Thymus (tissue), 11 donors: Measurements from ENCODE around the gene CXXC5. TPM values are rescaled to one million over a fixed set of nuclear protein-coding genes. Genes with fewer than 3 reads are reported as not detected.

ENCODE experiments used
- DNase-seq, 9 donors: peaks; one replicate each; pipeline ENCODE4 v3.0.0-alpha.2; 2013; ENCODE audit warnings: low spot score in 9 of 9, low read depth in 6 of 9, missing footprints in 1 of 9
- H3K27ac ChIP-seq, 2 donors: one replicate each; pipeline ENCODE4 v1.5.1; 2013; ENCODE audit warnings: control low read depth in 1 of 2, low read depth in 1 of 2, low read length in 1 of 2, mild to moderate bottlenecking in 1 of 2, moderate library complexity in 1 of 2
- H3K27me3 ChIP-seq, 2 donors: one replicate each; pipeline ENCODE4 v1.5.1; 2013; ENCODE audit warnings: low read length in 1 of 2; ENCODE audit not compliant: control insufficient read depth in 2 of 2, insufficient read depth in 1 of 2
- H3K36me3 ChIP-seq, 2 donors: one replicate each; pipeline ENCODE4 v1.5.1; 2013; ENCODE audit warnings: low read length in 1 of 2, mild to moderate bottlenecking in 1 of 2, moderate library complexity in 1 of 2; ENCODE audit not compliant: control insufficient read depth in 2 of 2, insufficient read depth in 2 of 2
- H3K4me1 ChIP-seq, 2 donors: one replicate each; pipeline ENCODE4 v1.5.1; 2013; ENCODE audit warnings: low read length in 2 of 2; ENCODE audit not compliant: control insufficient read depth in 2 of 2, insufficient read depth in 2 of 2
- H3K4me3 ChIP-seq, 2 donors: one replicate each; pipeline ENCODE4 v1.5.1; 2013; ENCODE audit warnings: low read length in 2 of 2, control low read depth in 1 of 2, mild to moderate bottlenecking in 1 of 2
- H3K9me3 ChIP-seq, 2 donors: one replicate each; pipeline ENCODE4 v1.5.1; 2013; ENCODE audit warnings: low read length in 1 of 2, mild to moderate bottlenecking in 1 of 2; ENCODE audit not compliant: control insufficient read depth in 2 of 2, insufficient read depth in 1 of 2
- WGBS: extraction: QIAGEN DNeasy Blood & Tissue Kit; methylation state at CpG from one replicate; pipeline ENCODE4 v1.1.7; 2013; 5-methylcytosine and 5-hydroxymethylcytosine counted together
- polyA plus RNA-seq: library from polyadenylated mRNA; stranded (reverse); fragments of 200-250 nt; gene quantifications from one replicate; pipeline ENCODE4 v1.2.3, GENCODE V29; 2013
- total RNA-seq: library from RNA; stranded (reverse); fragments of 120-200 nt; gene quantifications from one replicate; pipeline ENCODE4 v1.2.4, GENCODE V29; 2013
- donor health status: healthy.

The CXXC5 gene
- total and polyA plus RNA-seq, 2 donors: 47.9 to 73.2 TPM

DNA sequence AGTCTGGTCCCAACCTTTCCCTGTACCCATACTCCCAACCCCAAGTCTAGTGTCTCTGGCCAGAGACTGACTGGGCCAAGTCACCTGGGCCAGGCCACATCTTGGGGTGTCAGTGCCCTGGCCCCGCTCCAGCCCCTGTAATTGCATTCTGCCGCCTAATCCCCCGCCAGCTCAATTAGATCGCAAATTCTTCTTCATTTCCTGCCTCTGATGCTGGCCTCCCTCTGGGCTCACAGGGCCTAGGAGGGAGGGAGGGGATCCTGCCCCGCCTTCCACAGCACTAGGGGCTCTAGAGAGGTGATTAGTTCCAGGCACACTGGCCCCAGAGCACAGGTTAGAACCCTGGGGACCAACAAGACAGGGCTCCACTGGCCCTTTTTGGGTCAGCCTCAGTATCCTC is 5.5 kb downstream of the CXXC5 start:
- peaks cover 0 to 10% of the 10 kb centered on the region in 2 donors for H3K27me3 ChIP-seq
- H3K36me3 ChIP-seq: peaks cover 0 to 13% of the 10 kb centered on the region in 2 donors
- WGBS: 18% methylated on average over 5 of the region's 5 CpGs
- peaks cover 0 to 4% of the 10 kb centered on the region in 2 donors for H3K9me3 ChIP-seq
- DNase-seq: peak in 1 of 9 donors; percentile 69
- H3K4me1 ChIP-seq: peaks cover 54 to 82% of the 10 kb centered on the region in 2 donors
- peak overlapping the region; percentile 18 to 32 for H3K27ac ChIP-seq
- H3K4me3 ChIP-seq: no peak overlapping the region

DNA sequence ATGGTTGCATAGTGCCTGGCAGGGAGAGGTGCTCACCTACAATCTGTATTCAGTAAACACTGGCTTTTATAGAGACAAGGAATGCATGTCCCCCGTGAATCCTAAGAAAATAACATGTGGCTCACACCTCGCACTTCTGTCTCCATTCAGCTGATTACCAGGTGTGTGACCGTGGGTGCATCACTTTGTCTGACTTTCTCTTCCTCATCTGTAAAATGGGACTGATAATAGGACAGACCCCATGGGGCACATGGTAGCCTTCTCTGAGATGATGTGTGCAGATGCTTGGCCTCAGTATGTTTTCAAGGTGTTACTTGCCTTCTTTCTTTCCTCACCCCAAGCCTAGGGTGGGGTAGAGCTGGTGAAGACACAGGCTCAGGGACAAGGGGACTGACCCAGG is 6.3 kb downstream of the CXXC5 start:
- no peak for DNase-seq
- Histone ChIP-seq H3K9me3 (peaks cover 0 to 4% of the 10 kb centered on the region in 2 donors), H3K4me1 (peaks cover 62 to 90% of the 10 kb centered on the region in 2 donors), H3K4me3 (no peak overlapping the region), H3K27ac (peak overlapping the region; percentile 32 to 71), H3K36me3 (peaks cover 0 to 17% of the 10 kb centered on the region in 2 donors), H3K27me3 (peaks cover 0 to 7% of the 10 kb centered on the region in 2 donors)
- 82% methylated on average over 3 of the region's 3 CpGs for whole genome bisulfite sequencing

DNA sequence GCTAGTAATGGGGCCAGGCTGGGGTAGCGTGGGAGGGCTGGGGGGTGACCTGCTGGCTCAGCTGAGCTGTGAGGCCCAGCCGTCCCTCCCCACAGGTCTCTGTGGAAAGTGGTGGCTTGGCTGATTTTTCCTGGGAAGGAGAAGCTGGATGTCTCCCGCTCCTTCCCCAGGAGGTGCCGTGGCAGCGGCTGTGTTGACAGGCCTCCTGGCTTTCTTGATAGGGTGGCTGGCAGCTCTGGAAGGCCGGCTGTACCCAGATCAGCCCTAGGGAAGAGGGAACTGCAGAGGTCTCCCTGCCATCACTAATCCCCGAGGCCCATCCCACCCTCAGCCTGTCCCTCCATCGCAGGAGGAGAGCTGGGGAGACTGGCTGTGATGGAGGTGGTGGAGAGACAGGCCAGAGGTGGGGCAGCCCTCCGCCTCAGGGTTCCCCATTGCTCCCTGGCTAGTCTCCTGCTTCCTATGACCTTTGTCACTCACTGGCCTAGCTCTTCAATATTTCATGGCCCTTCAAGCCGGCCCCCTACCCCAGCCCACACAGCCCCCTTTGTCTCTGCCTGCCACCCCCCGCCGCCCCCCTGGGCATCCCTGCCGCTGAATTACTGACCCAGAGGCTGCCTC is 6.8 kb downstream of the CXXC5 start:
- H3K4me1 ChIP-seq: peaks cover 67 to 96% of the 10 kb centered on the region in 2 donors
- H3K4me3 ChIP-seq: no peak overlapping the region
- DNase-seq: no peak

DNA sequence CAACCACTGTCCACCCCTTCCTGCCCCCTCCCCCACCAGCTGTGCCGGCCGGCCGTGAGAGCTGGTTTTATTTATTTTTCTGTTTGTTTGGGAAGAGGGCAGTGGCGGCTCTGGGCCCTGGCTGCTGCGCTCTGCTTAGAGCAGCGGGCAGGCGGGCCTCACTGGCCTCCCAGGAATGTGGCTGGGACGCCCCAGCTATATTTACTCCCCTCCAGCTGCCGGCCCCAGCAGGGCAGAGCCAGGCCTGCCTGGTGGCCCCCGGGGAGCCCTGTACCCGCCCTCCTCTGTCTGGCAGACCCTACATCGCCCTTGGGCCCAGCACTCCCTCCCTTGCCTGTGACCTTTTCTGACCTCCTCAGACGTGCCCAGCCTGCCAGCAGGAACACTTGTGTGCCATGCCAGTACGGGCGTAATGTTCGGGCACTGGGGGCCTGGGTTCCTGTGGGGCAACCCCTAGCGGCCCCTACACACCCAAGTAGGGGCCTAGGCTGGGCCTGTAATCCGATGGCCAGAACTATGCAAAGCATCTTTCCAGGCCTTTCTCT is 7.7 kb downstream of the CXXC5 start:
- WGBS: 72% methylated on average over 18 of the region's 18 CpGs
- H3K9me3 ChIP-seq: peaks cover 0 to 4% of the 10 kb centered on the region in 2 donors
- H3K4me3 ChIP-seq: no peak overlapping the region
- DNase-seq: no peak
- H3K36me3 ChIP-seq: peaks cover 0 to 17% of the 10 kb centered on the region in 2 donors
- no peaks in the 10 kb centered on the region for H3K27me3 ChIP-seq
- H3K4me1 ChIP-seq: peaks cover 74 to 97% of the 10 kb centered on the region in 2 donors
- peak overlapping the region; percentile 20 to 72 for H3K27ac ChIP-seq

More for the DNA sequence above, 6.8 kb downstream of the CXXC5 start:
- Histone ChIP-seq H3K9me3 (peaks cover 0 to 4% of the 10 kb centered on the region in 2 donors), H3K27ac (peak overlapping the region in 1 of 2 donors; percentile 71), H3K36me3 (peaks cover 0 to 17% of the 10 kb centered on the region in 2 donors), H3K27me3 (peaks cover 0 to 6% of the 10 kb centered on the region in 2 donors)
- 85% methylated on average over 13 of the region's 13 CpGs for WGBS

DNA sequence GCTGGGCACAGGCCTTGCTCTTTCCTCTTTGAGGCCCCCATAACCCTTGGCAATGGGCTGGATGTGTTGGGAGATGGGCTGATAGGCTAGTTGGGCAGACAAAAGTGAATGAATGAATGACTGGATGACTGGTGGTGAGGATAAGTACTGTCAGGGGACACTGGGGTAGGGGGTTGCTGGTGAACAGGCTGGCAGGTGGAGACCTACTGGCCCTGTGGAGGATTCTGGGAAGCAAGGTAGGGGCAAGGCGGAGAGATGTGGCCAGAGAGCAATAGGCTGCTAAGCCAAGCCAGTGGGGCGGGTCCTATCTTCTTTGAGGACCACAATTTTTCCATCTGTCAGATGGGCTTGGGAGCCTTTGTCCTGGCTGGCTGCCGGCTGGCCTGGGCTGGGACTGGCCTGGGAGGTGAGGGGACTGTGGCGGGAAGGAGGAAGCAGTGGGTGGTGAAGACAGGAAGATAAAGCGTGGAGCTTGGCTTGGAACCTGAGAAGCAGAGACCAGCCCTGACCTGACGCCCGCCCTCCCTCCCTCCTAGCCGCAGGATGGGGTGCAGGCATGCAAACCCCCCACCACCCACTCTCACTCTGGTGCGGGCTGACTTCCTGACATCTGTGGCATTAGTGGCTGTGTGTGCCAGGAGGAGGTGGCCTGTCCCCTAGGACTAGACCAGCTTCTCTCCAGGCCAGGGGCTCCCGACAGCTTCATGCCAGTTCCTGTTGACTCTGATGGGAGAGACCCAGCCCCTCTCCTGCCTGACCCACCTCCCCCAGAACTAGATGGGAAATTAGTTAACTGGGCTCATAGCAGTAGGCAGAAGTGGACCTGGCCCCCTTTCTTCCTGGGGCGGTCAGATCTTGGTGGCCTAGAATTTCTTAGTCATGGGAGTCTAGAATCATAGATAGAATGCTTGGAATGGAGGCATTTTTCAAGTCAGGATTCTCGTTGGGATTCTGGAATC is 9.5 kb downstream of the CXXC5 start:
- Histone ChIP-seq H3K4me3 (no peak overlapping the region), H3K9me3 (peaks cover 0 to 4% of the 10 kb centered on the region in 2 donors), H3K27ac (peak overlapping the region; percentile 50 to 75), H3K36me3 (peaks cover 5 to 28% of the 10 kb centered on the region in 2 donors), H3K27me3 (no peaks in the 10 kb centered on the region), H3K4me1 (peaks cover 72 to 97% of the 10 kb centered on the region in 2 donors)
- no peak for DNase-seq
- WGBS: 27% methylated on average over 12 of the region's 12 CpGs

DNA sequence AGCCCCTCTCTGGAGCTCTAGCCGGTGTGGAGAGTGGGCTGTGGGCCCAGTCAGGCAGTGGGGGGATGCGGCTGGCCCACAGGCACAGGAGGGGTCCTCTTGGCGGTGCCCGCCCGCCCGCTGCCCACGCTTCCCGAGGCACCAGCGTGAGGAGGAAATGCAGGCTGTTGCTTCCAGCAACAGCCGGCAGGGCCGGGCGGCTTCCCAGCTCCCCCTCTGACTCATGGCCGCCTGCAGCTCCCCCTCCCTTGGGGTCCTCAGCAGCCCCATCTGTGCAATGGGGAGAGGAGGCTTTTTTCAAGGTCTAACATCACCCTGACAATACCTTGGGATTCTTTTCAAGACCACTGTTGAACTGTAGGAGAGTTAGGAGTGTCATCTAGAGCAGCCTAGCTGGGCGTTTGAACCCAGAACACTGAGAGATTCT is 10.4 kb downstream of the CXXC5 start:
- H3K27ac ChIP-seq: peak overlapping the region; percentile 50 to 75
- WGBS: 29% methylated on average over 14 of the region's 14 CpGs
- no peak overlapping the region for H3K4me3 ChIP-seq
- peaks cover 68 to 97% of the 10 kb centered on the region in 2 donors for H3K4me1 ChIP-seq
- H3K36me3 ChIP-seq: peaks cover 5 to 28% of the 10 kb centered on the region in 2 donors
- peaks cover 0 to 4% of the 10 kb centered on the region in 2 donors for H3K9me3 ChIP-seq
- DNase-seq: no peak
- H3K27me3 ChIP-seq: no peaks in the 10 kb centered on the region

DNA sequence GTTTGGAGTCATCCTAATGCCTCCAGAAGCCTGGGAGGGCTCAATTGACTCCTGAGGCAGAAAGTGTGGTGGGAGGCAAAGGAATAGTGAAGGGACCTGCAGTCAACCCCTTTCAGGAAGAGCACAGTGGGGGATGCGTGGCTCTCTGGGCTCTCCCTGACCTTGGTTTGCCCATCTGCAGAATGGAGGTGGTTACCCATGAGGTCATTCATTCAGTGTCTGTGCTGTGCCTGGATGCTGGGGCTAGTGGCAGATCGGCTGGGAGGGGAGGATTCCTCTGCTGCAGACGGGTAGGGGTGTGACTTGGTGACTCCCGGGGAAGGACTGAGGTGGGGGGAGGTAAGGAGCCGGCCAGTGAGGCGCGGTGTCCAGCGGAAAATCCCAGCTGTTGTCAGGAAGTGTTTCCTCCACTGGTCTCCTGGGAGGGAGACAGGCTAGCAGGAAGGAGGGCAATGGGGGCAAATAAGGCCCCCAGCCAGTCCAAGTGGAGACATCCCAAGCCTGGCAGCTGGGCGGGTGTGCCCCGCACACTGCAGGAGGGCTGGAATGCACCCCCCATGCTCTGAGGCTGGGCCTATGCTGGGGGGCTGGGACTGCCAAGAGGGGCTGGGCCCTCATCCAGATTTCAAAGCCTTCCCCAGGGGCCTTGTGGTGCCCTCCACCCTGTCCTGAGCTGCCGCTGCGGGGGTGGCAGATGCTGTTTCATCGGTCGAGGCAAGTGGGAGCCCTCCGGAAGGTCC is 10.9 kb downstream of the CXXC5 start:
- Histone ChIP-seq H3K27me3 (no peaks in the 10 kb centered on the region), H3K27ac (peak overlapping the region; percentile 60 to 75), H3K9me3 (peaks cover 0 to 4% of the 10 kb centered on the region in 2 donors), H3K4me1 (peaks cover 62 to 97% of the 10 kb centered on the region in 2 donors), H3K36me3 (peaks cover 5 to 31% of the 10 kb centered on the region in 2 donors), H3K4me3 (no peak overlapping the region)
- 52% methylated on average over 15 of the region's 15 CpGs for WGBS
- DNase-seq: no peak

DNA sequence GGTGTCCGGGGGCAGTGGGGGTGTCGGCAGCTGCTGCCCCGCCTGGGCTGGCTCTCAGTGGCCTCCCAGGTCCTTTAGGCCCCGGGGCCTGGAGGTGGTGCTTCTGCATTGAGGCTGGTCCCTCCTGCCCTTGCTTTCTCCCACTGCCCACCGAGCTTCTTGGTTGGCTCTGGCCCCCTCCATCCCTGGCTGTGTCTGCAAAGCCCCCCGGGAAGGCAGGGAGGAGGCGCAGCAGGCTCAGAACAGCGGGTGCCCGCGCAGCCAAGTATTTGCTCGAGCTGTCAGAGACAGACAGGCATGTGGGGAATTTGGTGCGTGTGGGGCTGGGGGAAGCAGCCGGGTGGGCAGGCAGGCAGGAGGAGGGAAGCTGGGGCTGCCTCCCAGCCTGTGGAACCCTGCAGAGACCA is 11.5 kb downstream of the CXXC5 start:
- 30% methylated on average over 13 of the region's 13 CpGs for WGBS
- Histone ChIP-seq H3K36me3 (peaks cover 5 to 33% of the 10 kb centered on the region in 2 donors), H3K4me3 (peak overlapping the region in 1 of 2 donors; percentile 7), H3K27me3 (no peaks in the 10 kb centered on the region), H3K9me3 (peaks cover 0 to 4% of the 10 kb centered on the region in 2 donors), H3K4me1 (peaks cover 59 to 97% of the 10 kb centered on the region in 2 donors), H3K27ac (peak overlapping the region; percentile 60 to 75)
- DNase-seq: no peak
